Breast epithelium (tissue), 4 donors: ENCODE measurements around the gene EPB41L2. TPM values are rescaled to one million over a fixed set of nuclear protein-coding genes. Genes with fewer than 3 reads are reported as not detected.

ENCODE experiments used
- DNase-seq, 2 donors: peaks; one replicate each; pipeline ENCODE4 v3.0.0-alpha.2; 2019; ENCODE audit warnings: low spot score in 2 of 2
- H3K27ac ChIP-seq, 2 donors: fragments of 200-600 bp; sonication (generic) in 1 of 2; one replicate each; pipeline ENCODE4 v1.5.1; 2016 to 2019; ENCODE audit warnings: mild to moderate bottlenecking in 1 of 2
- H3K27me3 ChIP-seq, 2 donors: fragments of 200-600 bp; sonication (generic) in 1 of 2; one replicate each; pipeline versions ENCODE4 v1.5.1 to v1.6.0; 2017 to 2019; ENCODE audit warnings: control low read depth in 1 of 2, mild to moderate bottlenecking in 1 of 2
- H3K36me3 ChIP-seq: fragments of 200-600 bp; one replicate; pipeline ENCODE4 v1.5.1; 2019
- H3K4me1 ChIP-seq, 2 donors: fragments of 200-600 bp; sonication (generic); one replicate each; pipeline ENCODE4 v1.5.1; 2016 to 2019; ENCODE audit warnings: control low read depth in 1 of 2
- H3K4me3 ChIP-seq, 3 donors: fragments of 200-600 bp; sonication (generic); 1 replicate in 2 of 3; 2 replicates in 1 of 3; pipeline ENCODE4 v1.5.1; 2016 to 2019; ENCODE audit warnings: mild to moderate bottlenecking in 3 of 3, moderate library complexity in 2 of 3
- H3K9me3 ChIP-seq, 2 donors: fragments of 200-600 bp; sonication (generic) in 1 of 2; one replicate each; pipeline ENCODE4 v1.5.1; 2016 to 2019; ENCODE audit warnings: control low read depth in 1 of 2
- POLR2A ChIP-seq: fragments of 450-650 bp; IDR thresholded peaks from one replicate; pipeline ENCODE4 v1.6.1; 2016; ENCODE audit warnings: antibody characterized with exemption, mild to moderate bottlenecking, moderate library complexity
- POLR2AphosphoS5 ChIP-seq, 3 donors: sonication (generic); formaldehyde crosslinking; IDR thresholded peaks; one replicate each; pipeline ENCODE4 v1.6.1; 2017; ENCODE audit warnings: antibody characterized with exemption in 3 of 3
- intact Hi-C: fragments of 100-400 bp; cut with DNase I; formaldehyde crosslinking; loops from one replicate; pipeline ENCODE4 v1.15.1; 2023; ENCODE audit warnings: low total_unique reads
- total RNA-seq, 3 donors: library from RNA; depleted of rRNA; stranded (reverse); fragments of >200 nt; gene quantifications; one replicate each; pipeline ENCODE4 v1.1.0, GENCODE V29; 2016
- TF ChIP-seq, protein P1 (sequence below), 3 donors: fragments of 450-650 bp; IDR thresholded peaks; one replicate each; pipeline ENCODE4 v1.5.1; 2016 to 2017; ENCODE audit warnings: antibody characterized with exemption in 3 of 3, mild to moderate bottlenecking in 3 of 3, moderate library complexity in 3 of 3

Gene EPB41L2
- total RNA-seq, 3 donors from 2014 or later, result 72.7 to 110 (median 101) TPM

DNA sequence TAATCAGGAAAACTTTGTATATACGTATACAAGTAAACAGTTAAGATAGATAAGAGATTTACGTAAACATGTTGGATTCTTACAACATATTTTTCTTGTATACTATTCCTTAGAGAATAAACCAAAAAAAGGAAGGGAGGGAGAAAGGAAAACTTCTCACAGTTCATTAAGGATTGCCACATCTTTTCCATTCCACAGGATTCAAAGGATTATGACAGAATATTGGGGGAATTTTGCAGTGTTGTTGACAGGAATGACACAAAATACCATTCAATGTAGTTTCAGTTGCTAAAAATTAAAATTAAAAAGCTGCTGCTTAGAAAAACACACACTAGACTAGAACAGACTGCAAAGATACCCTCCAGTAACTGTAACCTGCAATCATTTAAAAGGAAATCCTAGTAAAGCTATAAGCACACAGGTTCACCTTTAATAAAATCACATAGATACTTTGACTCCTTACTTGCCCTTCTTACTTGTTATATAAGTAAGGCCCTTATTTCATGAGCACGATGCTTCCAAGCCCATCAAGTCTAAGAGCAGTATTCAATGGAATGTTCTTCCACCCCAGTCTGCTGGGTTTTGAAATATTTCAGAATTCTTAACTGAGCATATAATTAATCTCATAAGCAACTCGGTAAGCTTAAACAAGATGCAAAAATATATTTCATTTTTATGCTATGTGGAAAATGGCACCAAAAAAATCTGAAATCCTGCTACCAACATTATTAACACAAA lies 128.0 kb downstream of the EPB41L2 start:
- no peaks in the 10 kb centered on the region for H3K27me3 ChIP-seq
- no peaks in the 10 kb centered on the region for H3K4me1 ChIP-seq
- no peaks in the 10 kb centered on the region for H3K9me3 ChIP-seq
- no peaks in the 10 kb centered on the region for H3K36me3 ChIP-seq
- no peak overlapping the region for H3K4me3 ChIP-seq
- intact Hi-C loops, result no loop called here
- DNase-seq, result no peak
- H3K27ac ChIP-seq, result no peak overlapping the region
- TF ChIP-seq POLR2A, result no peak
- TF ChIP-seq, protein P1, sequence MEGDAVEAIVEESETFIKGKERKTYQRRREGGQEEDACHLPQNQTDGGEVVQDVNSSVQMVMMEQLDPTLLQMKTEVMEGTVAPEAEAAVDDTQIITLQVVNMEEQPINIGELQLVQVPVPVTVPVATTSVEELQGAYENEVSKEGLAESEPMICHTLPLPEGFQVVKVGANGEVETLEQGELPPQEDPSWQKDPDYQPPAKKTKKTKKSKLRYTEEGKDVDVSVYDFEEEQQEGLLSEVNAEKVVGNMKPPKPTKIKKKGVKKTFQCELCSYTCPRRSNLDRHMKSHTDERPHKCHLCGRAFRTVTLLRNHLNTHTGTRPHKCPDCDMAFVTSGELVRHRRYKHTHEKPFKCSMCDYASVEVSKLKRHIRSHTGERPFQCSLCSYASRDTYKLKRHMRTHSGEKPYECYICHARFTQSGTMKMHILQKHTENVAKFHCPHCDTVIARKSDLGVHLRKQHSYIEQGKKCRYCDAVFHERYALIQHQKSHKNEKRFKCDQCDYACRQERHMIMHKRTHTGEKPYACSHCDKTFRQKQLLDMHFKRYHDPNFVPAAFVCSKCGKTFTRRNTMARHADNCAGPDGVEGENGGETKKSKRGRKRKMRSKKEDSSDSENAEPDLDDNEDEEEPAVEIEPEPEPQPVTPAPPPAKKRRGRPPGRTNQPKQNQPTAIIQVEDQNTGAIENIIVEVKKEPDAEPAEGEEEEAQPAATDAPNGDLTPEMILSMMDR (IDR thresholded peaks at IDR 0.05), result no peak
- no peak for TF ChIP-seq POLR2AphosphoS5 (IDR thresholded peaks at IDR 0.05)

DNA sequence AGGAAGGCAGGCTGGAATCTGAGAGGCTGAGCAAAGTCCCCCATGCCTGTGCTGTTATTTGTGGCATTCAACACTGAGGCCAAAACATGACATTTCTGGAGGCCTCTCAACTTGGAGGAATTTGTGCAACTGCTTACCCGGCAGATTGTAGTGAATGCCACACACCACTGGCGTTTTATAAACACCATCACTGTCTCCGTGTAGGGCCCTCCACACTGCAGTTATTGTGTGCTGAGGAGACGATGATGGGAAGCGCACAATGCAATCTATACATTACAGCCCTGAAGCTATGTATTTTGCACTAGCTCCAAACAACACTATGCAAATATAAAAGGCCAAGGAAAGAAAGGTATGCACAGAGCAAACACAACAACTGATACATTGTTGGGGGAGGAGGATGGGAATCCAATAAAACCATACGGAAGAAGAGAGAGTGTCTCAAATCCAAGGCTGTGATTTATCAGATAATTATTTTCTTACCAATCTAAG lies 129.3 kb downstream of the EPB41L2 start:
- Histone ChIP-seq H3K4me1 (no peaks in the 10 kb centered on the region), H3K27ac (no peak overlapping the region), H3K27me3 (no peaks in the 10 kb centered on the region), H3K9me3 (no peaks in the 10 kb centered on the region), H3K36me3 (no peaks in the 10 kb centered on the region), H3K4me3 (no peak overlapping the region)
- DNase-seq, result no peak
- TF ChIP-seq, protein P1 (IDR thresholded peaks at IDR 0.05), result no peak
- TF ChIP-seq POLR2A (no peak), POLR2AphosphoS5 (IDR thresholded peaks at IDR 0.05) (no peak)
- intact Hi-C loops, result no loop called here

DNA sequence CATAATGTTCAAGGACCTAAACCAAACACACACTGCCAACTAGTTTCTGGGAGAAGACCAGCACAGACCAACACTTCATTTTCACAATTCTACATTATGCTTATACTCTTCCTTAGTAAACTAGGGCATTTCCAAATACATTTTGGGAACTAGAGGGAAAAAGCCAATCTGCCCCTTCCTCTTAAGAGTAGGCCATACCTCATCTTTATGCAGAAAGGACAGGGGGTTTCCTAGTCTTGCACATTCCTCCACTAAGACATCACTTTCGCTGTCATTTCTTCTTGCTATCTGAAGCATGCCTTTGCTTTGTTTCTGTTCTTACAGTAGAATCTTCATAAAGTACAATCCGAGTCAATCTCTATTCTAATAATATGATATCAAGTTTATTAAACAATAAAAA lies 130.1 kb downstream of the EPB41L2 start:
- intact Hi-C loops, result no loop called here
- no peak for DNase-seq
- H3K4me1 ChIP-seq, result no peaks in the 10 kb centered on the region
- H3K27ac ChIP-seq, result peak overlapping the region in 1 of 2 donors; percentile 45
- no peaks in the 10 kb centered on the region for H3K27me3 ChIP-seq
- TF ChIP-seq POLR2AphosphoS5 (IDR thresholded peaks at IDR 0.05) (no peak), POLR2A (no peak)
- TF ChIP-seq, protein P1 (IDR thresholded peaks at IDR 0.05), result no peak
- H3K36me3 ChIP-seq, result no peaks in the 10 kb centered on the region
- no peaks in the 10 kb centered on the region for H3K9me3 ChIP-seq
- no peak overlapping the region for H3K4me3 ChIP-seq

DNA sequence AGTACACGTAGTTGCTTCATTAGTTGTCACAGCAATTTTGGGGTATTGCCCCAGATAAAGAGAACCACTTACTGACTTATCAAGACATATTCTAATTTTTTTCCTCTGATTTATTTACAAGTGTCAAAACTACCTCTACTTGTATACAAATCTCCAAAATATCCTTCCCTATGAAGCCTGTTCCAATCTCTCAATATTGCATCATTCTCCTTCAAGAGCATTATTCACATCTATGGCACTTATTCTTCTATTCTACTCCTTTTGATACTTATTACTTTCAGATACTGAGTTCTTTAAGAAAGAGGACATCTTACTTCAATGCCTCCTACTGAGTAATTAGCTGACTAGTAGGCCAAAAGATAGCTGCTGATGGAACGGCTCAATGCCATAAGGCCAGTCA lies 130.6 kb downstream of the EPB41L2 start:
- TF ChIP-seq POLR2A (no peak), POLR2AphosphoS5 (IDR thresholded peaks at IDR 0.05) (no peak)
- TF ChIP-seq, protein P1 (IDR thresholded peaks at IDR 0.05), result no peak
- H3K4me3 ChIP-seq, result no peak overlapping the region
- intact Hi-C loops, result no loop called here
- DNase-seq, result no peak
- peak overlapping the region in 1 of 2 donors; percentile 45 for H3K27ac ChIP-seq
- H3K9me3 ChIP-seq, result no peaks in the 10 kb centered on the region
- H3K27me3 ChIP-seq, result no peaks in the 10 kb centered on the region
- H3K4me1 ChIP-seq, result no peaks in the 10 kb centered on the region
- no peaks in the 10 kb centered on the region for H3K36me3 ChIP-seq

DNA sequence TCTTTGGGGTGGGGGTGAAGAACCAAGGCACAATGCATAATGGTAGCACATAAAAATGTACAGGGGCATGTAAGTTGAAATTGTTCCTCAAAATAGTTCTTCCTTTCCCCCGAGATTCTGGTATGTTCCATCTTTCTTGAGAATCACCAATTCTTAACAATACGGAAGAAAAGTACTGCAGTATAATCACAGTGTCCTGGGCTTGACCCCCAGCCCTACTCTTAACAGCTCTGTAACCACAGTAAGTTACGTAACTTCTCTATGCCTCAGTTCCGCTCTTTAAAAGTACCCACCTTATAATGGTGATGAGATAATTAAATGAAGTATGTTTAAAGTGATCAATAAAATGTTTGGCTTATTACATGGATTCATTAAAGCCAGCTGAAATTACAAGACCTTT lies 131.4 kb downstream of the EPB41L2 start:
- H3K27ac ChIP-seq, result no peak overlapping the region

More for the DNA sequence above, 131.4 kb downstream of the EPB41L2 start:
- no peak for DNase-seq
- Histone ChIP-seq H3K27me3 (no peaks in the 10 kb centered on the region), H3K4me3 (no peak overlapping the region), H3K36me3 (no peaks in the 10 kb centered on the region), H3K4me1 (no peaks in the 10 kb centered on the region), H3K9me3 (no peaks in the 10 kb centered on the region)
- no peak for TF ChIP-seq POLR2AphosphoS5 (IDR thresholded peaks at IDR 0.05)
- no peak for TF ChIP-seq POLR2A
- TF ChIP-seq, protein P1 (IDR thresholded peaks at IDR 0.05), result no peak
- intact Hi-C loops, result no loop called here
